Neural progenitor cell (in vitro differentiated cells): ENCODE data around the gene GGT5. TPM values are rescaled to one million over a fixed set of nuclear protein-coding genes. Genes with fewer than 3 reads are reported as not detected.
"Not testable (repeated sequence)": the region's sequence is repeated elsewhere in the genome, so short reads cannot be mapped to it uniquely, and the experiment has no call there.

Experiments used
- DNase-seq: peaks from one replicate; pipeline ENCODE4 v3.0.0-alpha.2; 2016; ENCODE audit warnings: low spot score
- H2AFZ ChIP-seq: fragments of 200-600 bp; sonication (generic); replicated peaks from 2 replicates; pipeline ENCODE4 v1.6.1; 2016; ENCODE audit warnings: antibody characterized with exemption
- H3F3A ChIP-seq: fragments of 200-600 bp; sonication (generic); 2 replicates; pipeline ENCODE4 v1.6.1; 2016; ENCODE audit warnings: antibody characterized with exemption, low read depth
- H3K27ac ChIP-seq: fragments of 200-600 bp; sonication (generic); 2 replicates; pipeline ENCODE4 v1.5.1; 2016; ENCODE audit warnings: mild to moderate bottlenecking
- H3K27me3 ChIP-seq: fragments of 200-600 bp; sonication (generic); 2 replicates; pipeline ENCODE4 v1.6.1; 2016; ENCODE audit warnings: mild to moderate bottlenecking, moderate library complexity
- H3K36me3 ChIP-seq: fragments of 200-600 bp; sonication (generic); 2 replicates; pipeline ENCODE4 v1.5.1; 2016
- H3K4me1 ChIP-seq: fragments of 200-600 bp; sonication (generic); 2 replicates; pipeline ENCODE4 v1.6.1; 2016; ENCODE audit warnings: mixed run types
- H3K4me2 ChIP-seq: fragments of 200-600 bp; sonication (generic); 2 replicates; pipeline ENCODE4 v1.6.1; 2016
- H3K4me3 ChIP-seq: fragments of 200-600 bp; sonication (generic); 2 replicates; pipeline ENCODE4 v1.5.1; 2016
- H3K79me2 ChIP-seq: fragments of 200-600 bp; sonication (generic); 2 replicates; pipeline ENCODE4 v1.6.1; 2016; ENCODE audit warnings: low read depth
- H3K9ac ChIP-seq: fragments of 200-600 bp; sonication (generic); 2 replicates; pipeline ENCODE4 v1.6.1; 2016
- H3K9me3 ChIP-seq: fragments of 200-600 bp; sonication (generic); 2 replicates; pipeline ENCODE4 v1.5.1; 2016; ENCODE audit warnings: low read depth
- H4K20me1 ChIP-seq: fragments of 200-600 bp; sonication (generic); 2 replicates; pipeline ENCODE4 v1.6.1; 2016; ENCODE audit warnings: low read depth
- H3K27ac Mint-ChIP-seq: 3 replicates; pipeline ENCODE4 v1.8.0; 2021; ENCODE audit warnings: mixed read lengths
- H3K27me3 Mint-ChIP-seq: 2 replicates; pipeline ENCODE4 v1.8.0; 2022; ENCODE audit warnings: low read depth, mild to moderate bottlenecking, inconsistent platforms, moderate library complexity, mixed read lengths; ENCODE audit not compliant: insufficient read depth
- H3K36me3 Mint-ChIP-seq: 3 replicates; pipeline ENCODE4 v1.8.0; 2021; ENCODE audit warnings: mixed read lengths
- H3K4me1 Mint-ChIP-seq: 3 replicates; pipeline ENCODE4 v1.8.0; 2021; ENCODE audit warnings: mixed read lengths
- H3K4me3 Mint-ChIP-seq: 3 replicates; pipeline ENCODE4 v1.8.0; 2021; ENCODE audit warnings: mild to moderate bottlenecking, moderate library complexity, mixed read lengths
- H3K9me3 Mint-ChIP-seq: 3 replicates; pipeline ENCODE4 v1.8.0; 2020; ENCODE audit warnings: mixed read lengths
- CTCF ChIP-seq: fragments of 200-600 bp; sonication (generic); IDR thresholded peaks from 2 replicates; pipeline ENCODE4 v1.5.1; 2017; ENCODE audit warnings: antibody characterized with exemption, mild to moderate bottlenecking
- EZH2 ChIP-seq: fragments of 200-600 bp; sonication (generic); IDR thresholded peaks from 2 replicates; pipeline ENCODE4 v1.6.1; 2017; ENCODE audit warnings: antibody characterized with exemption, mild to moderate bottlenecking, moderate library complexity
- EZH2phosphoT487 ChIP-seq: fragments of 200-600 bp; sonication (generic); IDR thresholded peaks from 2 replicates; pipeline ENCODE4 v1.6.1; 2017; ENCODE audit warnings: antibody characterized with exemption
- total RNA-seq: library from RNA; depleted of rRNA; stranded (reverse); fragments of >200 nt; gene quantifications from 2 replicates; pipeline ENCODE4 v1.2.3, GENCODE V29; 2015; ENCODE audit warnings: low replicate concordance

GGT5 gene
- total RNA-seq, 1 donor from 2014 or later: not detected

- peak overlapping the region; percentile 13 for H3K4me3 Mint-ChIP-seq
- Histone ChIP-seq H3K79me2 (no peaks in the 10 kb centered on the region), H3K9ac (no peak overlapping the region), H3K4me1 (peaks cover 7% of the 10 kb centered on the region), H3K27me3 (no peaks in the 10 kb centered on the region), H3K4me2 (no peak overlapping the region), H2AFZ (no peak overlapping the region), H4K20me1 (no peaks in the 10 kb centered on the region), H3K36me3 (no peaks in the 10 kb centered on the region), H3K4me3 (no peak overlapping the region), H3K27ac (no peak overlapping the region), H3K9me3 (no peaks in the 10 kb centered on the region), H3F3A (no peaks in the 10 kb centered on the region)
- no peak for DNase-seq
- TF ChIP-seq CTCF: no peak
- TF ChIP-seq EZH2: no peak
- peaks cover 2% of the 10 kb centered on the region for H3K27me3 Mint-ChIP-seq
- H3K4me1 Mint-ChIP-seq: peaks cover 16% of the 10 kb centered on the region
- H3K9me3 Mint-ChIP-seq: no peaks in the 10 kb centered on the region
- no peaks in the 10 kb centered on the region for H3K36me3 Mint-ChIP-seq
- peak overlapping the region; percentile 79 for H3K27ac Mint-ChIP-seq
These were observed 616 bp downstream of the GGT5 start for GRCh38 chr22:24244144-24244787.

GRCh38 chr22:24243417-24243816 lies 1.5 kb downstream of the GGT5 start:
- not testable (repeated sequence) for H3K9me3 Mint-ChIP-seq, H3K4me1 ChIP-seq, H3K9ac ChIP-seq, H3F3A ChIP-seq, H3K27me3 ChIP-seq, H4K20me1 ChIP-seq, H3K9me3 ChIP-seq, H3K4me3 Mint-ChIP-seq, DNase-seq, H3K27ac Mint-ChIP-seq, H3K27me3 Mint-ChIP-seq, H3K27ac ChIP-seq, H3K79me2 ChIP-seq, H3K4me2 ChIP-seq, H3K4me3 ChIP-seq, H3K36me3 Mint-ChIP-seq, H3K36me3 ChIP-seq
- peak overlapping the region; percentile 100 for H2AFZ ChIP-seq
- H3K4me1 Mint-ChIP-seq: peaks cover 16% of the 10 kb centered on the region

GRCh38 chr22:24240985-24241692 lies 3.7 kb downstream of the GGT5 start:
- not testable (repeated sequence) for H3K27me3 Mint-ChIP-seq, H3K4me2 ChIP-seq, H3K9me3 ChIP-seq, H3K27ac ChIP-seq, H3K36me3 Mint-ChIP-seq, H3K9ac ChIP-seq, H2AFZ ChIP-seq, H3K4me1 ChIP-seq, H3K27ac Mint-ChIP-seq, H3K27me3 ChIP-seq, DNase-seq, H3K9me3 Mint-ChIP-seq, H3K4me3 Mint-ChIP-seq, H4K20me1 ChIP-seq, H3K36me3 ChIP-seq, H3K79me2 ChIP-seq, H3F3A ChIP-seq, H3K4me3 ChIP-seq
- H3K4me1 Mint-ChIP-seq: peaks cover 16% of the 10 kb centered on the region

GRCh38 chr22:24240381-24240780 lies 4.5 kb downstream of the GGT5 start:
- H3K36me3 Mint-ChIP-seq: no peaks in the 10 kb centered on the region
- H3K4me3 Mint-ChIP-seq: no peak overlapping the region
- no peaks in the 10 kb centered on the region for H3K9me3 Mint-ChIP-seq
- Histone ChIP-seq H3F3A (no peaks in the 10 kb centered on the region), H3K36me3 (no peaks in the 10 kb centered on the region), H3K9ac (no peak overlapping the region), H3K9me3 (no peaks in the 10 kb centered on the region), H3K79me2 (no peaks in the 10 kb centered on the region), H4K20me1 (no peaks in the 10 kb centered on the region), H3K27me3 (no peaks in the 10 kb centered on the region), H3K27ac (no peak overlapping the region), H2AFZ (no peak overlapping the region), H3K4me1 (peaks cover 7% of the 10 kb centered on the region), H3K4me2 (no peak overlapping the region), H3K4me3 (no peak overlapping the region)
- TF ChIP-seq EZH2phosphoT487 (no peak), EZH2 (no peak)
- no peak for DNase-seq
- peaks cover 2% of the 10 kb centered on the region for H3K27me3 Mint-ChIP-seq
- H3K27ac Mint-ChIP-seq: no peak overlapping the region
- peaks cover 16% of the 10 kb centered on the region for H3K4me1 Mint-ChIP-seq

GRCh38 chr22:24238101-24238694 lies 6.7 kb downstream of the GGT5 start:
- H3K36me3 Mint-ChIP-seq, H2AFZ ChIP-seq, H3K27me3 Mint-ChIP-seq, H3K36me3 ChIP-seq, H3K4me2 ChIP-seq, H3K4me3 Mint-ChIP-seq, H3F3A ChIP-seq, H3K27ac Mint-ChIP-seq, H3K4me1 Mint-ChIP-seq, H3K4me1 ChIP-seq, H3K27ac ChIP-seq, H3K4me3 ChIP-seq, H3K79me2 ChIP-seq, H3K9ac ChIP-seq, H3K27me3 ChIP-seq, H3K9me3 Mint-ChIP-seq, DNase-seq, H3K9me3 ChIP-seq, H4K20me1 ChIP-seq: not testable (repeated sequence)
